ENCODE measurements around the gene HERPUD2. TPM values are rescaled to one million over a fixed set of nuclear protein-coding genes. Genes with fewer than 3 reads are reported as not detected.

The HERPUD2 gene
- total and polyA plus RNA-seq, 2 donors (not counting 3 experiments of a cell fraction or from before 2014, with no cell fraction given), result 33.9 to 42.0 TPM

DNA sequence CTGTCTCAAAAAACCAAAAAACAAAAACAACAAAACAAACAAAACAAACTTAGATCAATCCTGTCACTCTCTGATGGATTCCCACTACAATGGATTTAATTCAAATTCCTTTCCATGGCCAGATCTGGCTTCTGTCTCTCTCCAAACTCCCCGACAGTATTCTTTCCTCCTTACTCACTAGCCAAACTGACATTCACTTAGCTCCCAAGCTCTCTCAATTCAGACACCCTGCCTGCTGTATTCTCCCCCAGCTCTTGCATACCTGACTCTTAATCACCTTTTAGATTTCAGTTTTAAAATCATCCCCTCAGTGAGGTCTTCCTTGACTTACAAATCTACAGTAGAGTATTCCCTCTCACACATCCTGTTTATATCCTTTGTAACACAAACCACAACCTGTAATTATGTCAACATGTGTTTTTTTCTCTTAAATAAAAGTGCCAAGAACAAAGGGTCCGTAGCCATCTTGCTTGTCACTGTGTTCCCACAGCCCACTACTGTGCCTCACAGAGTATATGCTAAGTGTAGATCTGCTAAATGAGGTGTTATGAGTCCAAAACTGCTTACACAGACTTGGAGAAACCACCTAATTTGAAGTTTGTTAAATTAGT is 14.4 kb downstream of the HERPUD2 start:
- no peaks in the 10 kb centered on the region for H3K27me3 ChIP-seq (ENCODE audit: control insufficient read depth in 2 of 2, insufficient read depth in 2 of 2, low read length in 2 of 2)
- DNase-seq (ENCODE audit: low read depth, low spot score), result no peak
- dilution Hi-C loops (cut with MboI; ENCODE audit: extremely low pct_ligation_motif_present, low sequenced_read_pairs), result no loop called here
- no peak for FAIRE-seq
- intact Hi-C loops (cut with micrococcal nuclease), result no loop called here
- no peak overlapping the region for H3K4me3 ChIP-seq (replicated peaks in 1 of 3; ENCODE audit: insufficient read depth in 1 of 3, low read depth in 1 of 3, low read length in 3 of 3)
- no peaks in the 10 kb centered on the region for H3K4me1 ChIP-seq (ENCODE audit: control insufficient read depth, extremely low read depth, insufficient read depth, low read length)
- no peaks in the 10 kb centered on the region for H3K9me1 ChIP-seq (replicated peaks; ENCODE audit: control insufficient read depth, extremely low read depth, insufficient read depth, low read length)
- no peaks in the 10 kb centered on the region for H3K9me3 ChIP-seq (replicated peaks; ENCODE audit: control insufficient read depth, insufficient read depth, low read length)
- H4K20me1 ChIP-seq (replicated peaks; ENCODE audit: control insufficient read depth, extremely low read depth, insufficient read depth, low read length), result no peaks in the 10 kb centered on the region
- H3K79me2 ChIP-seq (ENCODE audit: control insufficient read depth, insufficient read depth, low read length), result peaks cover 65% of the 10 kb centered on the region
- no peak for TF ChIP-seq CTCF (IDR thresholded peaks at IDR 0.05; ENCODE audit: extremely low read depth in 1 of 2, insufficient read depth in 1 of 2, low read depth in 1 of 2, low read length in 2 of 2)
- TF ChIP-seq GATA2 (IDR thresholded peaks at IDR 0.05; ENCODE audit: insufficient read depth, insufficient read length, low read depth, low read length), result no peak
- no peak for TF ChIP-seq POLR2A (IDR thresholded peaks at IDR 0.05; ENCODE audit: low read depth, low read length)
- no peak for TF ChIP-seq MAX (IDR thresholded peaks at IDR 0.05; ENCODE audit: insufficient read depth, insufficient read length)
- TF ChIP-seq EZH2 (IDR thresholded peaks at IDR 0.05; ENCODE audit: borderline replicate concordance, low read depth, low read length, severe bottlenecking), result no peak
- no peak for TF ChIP-seq MYC (IDR thresholded peaks at IDR 0.05; ENCODE audit: low read depth, low read length)
- no peak for TF ChIP-seq JUN (IDR thresholded peaks at IDR 0.05; ENCODE audit: borderline replicate concordance, insufficient read depth, insufficient read length, low read depth)
- no peak for TF ChIP-seq POLR2AphosphoS5 (IDR thresholded peaks at IDR 0.05; ENCODE audit: insufficient read depth, low read depth, low read length)
- TF ChIP-seq FOS (IDR thresholded peaks at IDR 0.05; ENCODE audit: borderline replicate concordance, insufficient read depth, low read length), result no peak
- BruUV-seq (replicated peaks), result no TSS peak
- H3K4me2 ChIP-seq (ENCODE audit: insufficient read depth, low read length), result no peak overlapping the region
- no peaks in the 10 kb centered on the region for H3K36me3 ChIP-seq (ENCODE audit: control insufficient read depth in 2 of 2, extremely low read depth in 1 of 2, insufficient read depth in 2 of 2, low read length in 2 of 2)
- H2AFZ ChIP-seq (ENCODE audit: low read depth, low read length), result no peak overlapping the region
- H3K27ac ChIP-seq (ENCODE audit: insufficient read depth, low read depth, low read length), result no peak overlapping the region
- CTCF ChIA-PET, result no interaction called here
- POLR2A ChIA-PET, result no interaction called here
- H3K9ac ChIP-seq (replicated peaks; ENCODE audit: extremely low read depth, insufficient read depth, low read length), result no peak overlapping the region

Data from endothelial cell of umbilical vein (primary cell).